GM23338 (cell line): ENCODE data around the gene WDSUB1. TPM values are rescaled to one million over a fixed set of nuclear protein-coding genes. Genes with fewer than 3 reads are reported as not detected.

Experiments
- ATAC-seq: fragments of 200-7000 bp; cut with Tn5 transposase; 3 replicates; pipeline ENCODE4 v1.9.1; 2020
- DNase-seq: peaks from one replicate; pipeline ENCODE4 v3.0.0-alpha.2; 2015; ENCODE audit warnings: low spot score
- H2AFZ ChIP-seq: fragments of 200-600 bp; sonication (generic); 2 replicates; pipeline ENCODE4 v1.8.0; 2016; ENCODE audit warnings: antibody characterized with exemption, mild to moderate bottlenecking, moderate library complexity
- H3F3A ChIP-seq: fragments of 200-600 bp; sonication (generic); replicated peaks from 2 replicates; pipeline ENCODE4 v1.8.0; 2017; ENCODE audit warnings: antibody characterized with exemption, mixed run types, low read depth
- H3K27ac ChIP-seq: fragments of 200-600 bp; sonication (generic); 2 replicates; pipeline ENCODE4 v1.6.1; 2016; ENCODE audit warnings: low read depth
- H3K27me3 ChIP-seq: fragments of 200-600 bp; sonication (generic); 2 replicates; pipeline ENCODE4 v1.8.0; 2016; ENCODE audit warnings: mild to moderate bottlenecking, mixed run types, moderate library complexity; ENCODE audit not compliant: insufficient read depth
- H3K36me3 ChIP-seq: fragments of 200-600 bp; sonication (generic); 2 replicates; pipeline ENCODE4 v1.8.0; 2016; ENCODE audit warnings: mild to moderate bottlenecking; ENCODE audit not compliant: insufficient read depth
- H3K4me1 ChIP-seq: fragments of 200-600 bp; sonication (generic); 2 replicates; pipeline ENCODE4 v1.8.0; 2016; ENCODE audit warnings: mild to moderate bottlenecking, moderate library complexity; ENCODE audit not compliant: insufficient read depth
- H3K4me2 ChIP-seq: fragments of 200-600 bp; sonication (generic); 2 replicates; pipeline ENCODE4 v1.7.1; 2017; ENCODE audit warnings: mixed run types
- H3K4me3 ChIP-seq: fragments of 200-600 bp; sonication (generic); 2 replicates; pipeline ENCODE4 v1.6.1; 2016; ENCODE audit warnings: mixed run types
- H3K79me2 ChIP-seq: fragments of 200-600 bp; sonication (generic); replicated peaks from 2 replicates; pipeline ENCODE4 v1.8.0; 2017; ENCODE audit warnings: mild to moderate bottlenecking; ENCODE audit not compliant: insufficient read depth
- H3K9me2 ChIP-seq: fragments of 200-600 bp; sonication (generic); 2 replicates; pipeline ENCODE4 v1.8.0; 2017; ENCODE audit not compliant: insufficient read depth
- H4K20me1 ChIP-seq: fragments of 200-600 bp; sonication (generic); replicated peaks from 2 replicates; pipeline ENCODE4 v1.8.0; 2017; ENCODE audit warnings: mild to moderate bottlenecking; ENCODE audit not compliant: insufficient read depth
- H3K27ac Mint-ChIP-seq: 2 replicates; pipeline ENCODE4 v1.8.0; 2020; ENCODE audit warnings: inconsistent platforms, mild to moderate bottlenecking, moderate library complexity, mixed read lengths
- H3K27me3 Mint-ChIP-seq: 3 replicates; pipeline ENCODE4 v1.8.0; 2022; ENCODE audit warnings: low read depth, mild to moderate bottlenecking, moderate library complexity, mixed read lengths, inconsistent platforms; ENCODE audit not compliant: insufficient read depth, poor library complexity
- H3K36me3 Mint-ChIP-seq: 3 replicates; pipeline ENCODE4 v1.8.0; 2021; ENCODE audit warnings: low read depth, mild to moderate bottlenecking, inconsistent platforms, moderate library complexity, mixed read lengths
- H3K4me1 Mint-ChIP-seq: 3 replicates; pipeline ENCODE4 v1.8.0; 2020; ENCODE audit warnings: mild to moderate bottlenecking, inconsistent platforms, mixed read lengths
- H3K4me3 Mint-ChIP-seq: 3 replicates; pipeline ENCODE4 v1.8.0; 2021; ENCODE audit warnings: moderate library complexity, mild to moderate bottlenecking, inconsistent platforms, mixed read lengths
- H3K9me3 Mint-ChIP-seq: 3 replicates; pipeline ENCODE4 v1.8.0; 2020; ENCODE audit warnings: moderate library complexity, mild to moderate bottlenecking, inconsistent platforms, mixed read lengths
- JUNB ChIP-seq: IDR thresholded peaks from one replicate; pipeline ENCODE4 v1.6.1; 2016; ENCODE audit warnings: antibody characterized with exemption; ENCODE audit not compliant: unreplicated experiment
- POLR2AphosphoS5 ChIP-seq: IDR thresholded peaks from 2 replicates; pipeline ENCODE4 v1.6.1; 2016; ENCODE audit warnings: antibody characterized with exemption, low read depth
- ZNF114 ChIP-seq: fragments of 250-450 bp; sonication (Bioruptor Pico); IDR thresholded peaks from 2 replicates; pipeline ENCODE4 v1.5.0; 2020; ENCODE audit warnings: mild to moderate bottlenecking, moderate library complexity
- ZNF331 ChIP-seq: fragments of 250-450 bp; sonication (Bioruptor Pico); IDR thresholded peaks from 2 replicates; pipeline ENCODE4 v1.5.0; 2020; ENCODE audit warnings: low read depth, mild to moderate bottlenecking, moderate library complexity
- ZNF462 ChIP-seq: fragments of 250-450 bp; sonication (Bioruptor Pico); IDR thresholded peaks from 2 replicates; pipeline ENCODE4 v1.5.0; 2020; ENCODE audit warnings: mild to moderate bottlenecking, moderate library complexity
- polyA plus RNA-seq: library from polyadenylated mRNA; unstranded; fragments of >200 nt; fragmentation: Nextera tagmentation; extraction: Ambion mirVana; gene quantifications from 2 replicates; pipeline ENCODE4 v1.2.1, GENCODE V29; 2016
- total RNA-seq: library from RNA; depleted of rRNA; stranded (reverse); fragments of >200 nt; shearing (Covaris generic); gene quantifications from 2 replicates; pipeline ENCODE4 v1.2.3, GENCODE V29; 2014
- TF ChIP-seq, protein P1 (sequence below): IDR thresholded peaks from one replicate; pipeline ENCODE4 v1.6.1; 2018; ENCODE audit warnings: antibody characterized with exemption; ENCODE audit not compliant: unreplicated experiment

Gene WDSUB1
- total and polyA plus RNA-seq, 2 experiments from 2014 or later, result 9.9 to 12.2 TPM

DNA sequence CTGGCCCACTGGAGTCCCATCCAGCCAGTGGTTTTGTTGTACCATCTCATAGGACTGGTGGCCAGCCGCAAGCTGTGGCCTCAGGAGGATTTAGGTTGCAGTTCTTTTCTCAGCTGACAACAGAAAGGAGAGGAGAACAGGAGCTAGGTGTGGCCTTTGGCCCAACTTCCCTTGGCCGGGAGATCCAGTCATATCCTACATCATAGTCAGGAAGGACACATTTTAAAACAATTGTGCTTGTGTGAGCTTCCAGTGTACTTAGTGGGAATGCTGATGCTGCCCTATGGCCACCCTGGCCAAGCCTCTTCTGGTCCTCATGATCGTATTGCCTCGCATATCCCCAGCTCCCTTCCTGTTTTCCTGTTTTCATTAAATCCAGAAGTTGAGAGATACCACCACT is 98.1 kb downstream of the WDSUB1 start (continued):
- TF ChIP-seq ZNF462 (CRISPR knock-in tag), result no peak
- TF ChIP-seq ZNF114 (CRISPR knock-in tag), result no peak

- no peak overlapping the region for H3K27ac ChIP-seq
- DNase-seq (no peak), ATAC-seq (no peak)
- H3K36me3 Mint-ChIP-seq, result no peaks in the 10 kb centered on the region
- H2AFZ ChIP-seq, result no peak overlapping the region
- H3F3A ChIP-seq, result no peaks in the 10 kb centered on the region
- no peak overlapping the region for H3K27ac Mint-ChIP-seq
- H3K27me3 ChIP-seq, result no peaks in the 10 kb centered on the region
- H3K79me2 ChIP-seq, result no peaks in the 10 kb centered on the region
- H3K27me3 Mint-ChIP-seq, result no peaks in the 10 kb centered on the region
- H3K4me3 ChIP-seq, result no peak overlapping the region
- no peaks in the 10 kb centered on the region for H3K9me2 ChIP-seq
- H3K9me3 Mint-ChIP-seq, result no peaks in the 10 kb centered on the region
- H4K20me1 ChIP-seq, result no peaks in the 10 kb centered on the region
- H3K4me1 ChIP-seq, result no peaks in the 10 kb centered on the region
- H3K4me2 ChIP-seq, result no peak overlapping the region
- no peaks in the 10 kb centered on the region for H3K36me3 ChIP-seq
- no peak overlapping the region for H3K4me3 Mint-ChIP-seq
- H3K4me1 Mint-ChIP-seq, result peaks cover 6% of the 10 kb centered on the region; the same call in 2 of the 3 replicates
- TF ChIP-seq, protein P1, sequence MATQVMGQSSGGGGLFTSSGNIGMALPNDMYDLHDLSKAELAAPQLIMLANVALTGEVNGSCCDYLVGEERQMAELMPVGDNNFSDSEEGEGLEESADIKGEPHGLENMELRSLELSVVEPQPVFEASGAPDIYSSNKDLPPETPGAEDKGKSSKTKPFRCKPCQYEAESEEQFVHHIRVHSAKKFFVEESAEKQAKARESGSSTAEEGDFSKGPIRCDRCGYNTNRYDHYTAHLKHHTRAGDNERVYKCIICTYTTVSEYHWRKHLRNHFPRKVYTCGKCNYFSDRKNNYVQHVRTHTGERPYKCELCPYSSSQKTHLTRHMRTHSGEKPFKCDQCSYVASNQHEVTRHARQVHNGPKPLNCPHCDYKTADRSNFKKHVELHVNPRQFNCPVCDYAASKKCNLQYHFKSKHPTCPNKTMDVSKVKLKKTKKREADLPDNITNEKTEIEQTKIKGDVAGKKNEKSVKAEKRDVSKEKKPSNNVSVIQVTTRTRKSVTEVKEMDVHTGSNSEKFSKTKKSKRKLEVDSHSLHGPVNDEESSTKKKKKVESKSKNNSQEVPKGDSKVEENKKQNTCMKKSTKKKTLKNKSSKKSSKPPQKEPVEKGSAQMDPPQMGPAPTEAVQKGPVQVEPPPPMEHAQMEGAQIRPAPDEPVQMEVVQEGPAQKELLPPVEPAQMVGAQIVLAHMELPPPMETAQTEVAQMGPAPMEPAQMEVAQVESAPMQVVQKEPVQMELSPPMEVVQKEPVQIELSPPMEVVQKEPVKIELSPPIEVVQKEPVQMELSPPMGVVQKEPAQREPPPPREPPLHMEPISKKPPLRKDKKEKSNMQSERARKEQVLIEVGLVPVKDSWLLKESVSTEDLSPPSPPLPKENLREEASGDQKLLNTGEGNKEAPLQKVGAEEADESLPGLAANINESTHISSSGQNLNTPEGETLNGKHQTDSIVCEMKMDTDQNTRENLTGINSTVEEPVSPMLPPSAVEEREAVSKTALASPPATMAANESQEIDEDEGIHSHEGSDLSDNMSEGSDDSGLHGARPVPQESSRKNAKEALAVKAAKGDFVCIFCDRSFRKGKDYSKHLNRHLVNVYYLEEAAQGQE, result no peak
- TF ChIP-seq ZNF331 (CRISPR knock-in tag) (no peak), POLR2AphosphoS5 (no peak), ZNF114 (CRISPR knock-in tag) (no peak), JUNB (no peak), ZNF462 (CRISPR knock-in tag) (no peak)
These were observed 99.4 kb downstream of the WDSUB1 start for GRCh38 chr2:159187106-159187505.
